Spleen (tissue), 11 donors: ENCODE data around the gene FOSB. TPM values are rescaled to one million over a fixed set of nuclear protein-coding genes. Genes with fewer than 3 reads are reported as not detected.

Experiments used
- DNase-seq: peaks from one replicate; pipeline ENCODE4 v3.0.0-alpha.2; 2020
- H3K27ac ChIP-seq, 8 donors: fragments of 200-600 bp; sonication (generic) in 7 of 8; 1 replicate in 4 of 8; 2 replicates in 4 of 8; pipeline versions ENCODE4 v1.5.0 to v1.8.0; 2016 to 2021; ENCODE audit warnings: inconsistent platforms in 4 of 8, mild to moderate bottlenecking in 4 of 8, moderate library complexity in 1 of 8
- H3K27me3 ChIP-seq, 7 donors: fragments of 200-600 bp; sonication (generic) in 6 of 7; replicated peaks in 1 of 7; 1 replicate in 4 of 7; 2 replicates in 3 of 7; pipeline versions ENCODE4 v1.5.0 to v1.8.0; 2016 to 2021; ENCODE audit warnings: inconsistent platforms in 3 of 7, mild to moderate bottlenecking in 1 of 7
- H3K36me3 ChIP-seq, 6 donors: fragments of 200-600 bp; sonication (generic) in 5 of 6; 1 replicate in 4 of 6; 2 replicates in 2 of 6; pipeline versions ENCODE4 v1.5.0 to v1.8.0; 2016 to 2021; ENCODE audit warnings: inconsistent platforms in 2 of 6
- H3K4me1 ChIP-seq, 6 donors: fragments of 200-600 bp; sonication (generic) in 5 of 6; 1 replicate in 3 of 6; 2 replicates in 3 of 6; pipeline versions ENCODE4 v1.5.0 to v1.8.0; 2016 to 2021; ENCODE audit warnings: inconsistent platforms in 3 of 6
- H3K4me3 ChIP-seq, 8 donors: fragments of 200-600 bp; sonication (generic) in 7 of 8; 1 replicate in 4 of 8; 2 replicates in 4 of 8; pipeline versions ENCODE4 v1.5.0 to v1.8.0; 2016 to 2021; ENCODE audit warnings: inconsistent platforms in 4 of 8, mild to moderate bottlenecking in 4 of 8, moderate library complexity in 2 of 8
- H3K9me3 ChIP-seq, 8 donors: fragments of 200-600 bp; sonication (generic) in 7 of 8; 1 replicate in 4 of 8; 2 replicates in 4 of 8; pipeline versions ENCODE4 v1.5.0 to v1.8.0; 2016 to 2021; ENCODE audit warnings: inconsistent platforms in 4 of 8
- POLR2A ChIP-seq, 3 donors: fragments of 450-650 bp; IDR thresholded peaks; one replicate each; pipeline ENCODE4 v1.5.1; 2017; ENCODE audit warnings: antibody characterized with exemption in 3 of 3, mild to moderate bottlenecking in 1 of 3
- POLR2AphosphoS5 ChIP-seq, 3 donors: sonication (generic); formaldehyde crosslinking; IDR thresholded peaks; one replicate each; pipeline ENCODE4 v1.5.1; 2017; ENCODE audit warnings: antibody characterized with exemption in 3 of 3
- WGBS, 5 donors: extraction: QIAGEN DNeasy Blood & Tissue Kit in 3 of 5; methylation state at CpG; one replicate each; pipeline versions ENCODE4 v1.1.5 to v1.1.7; 2013 to 2018; 5-methylcytosine and 5-hydroxymethylcytosine counted together
- intact Hi-C: fragments of 100-400 bp; cut with DNase I; formaldehyde crosslinking; loops from one replicate; pipeline ENCODE4 v1.15.0; 2023; ENCODE audit warnings: low total_unique reads
- polyA plus RNA-seq, 3 donors: library from polyadenylated mRNA; stranded (reverse); fragments of 200-250 nt; gene quantifications; one replicate each; pipeline ENCODE4 v1.2.1, GENCODE V29; 2013
- total RNA-seq, 7 donors: library from RNA; depleted of rRNA in 3 of 7; stranded (reverse); fragments of >200 nt in 3 of 7; fragmentation: NEBNext Ultra II Directional in 4 of 7; extraction: Animal tissue kit (Norgen Biotek cat#: 25700) in 4 of 7; gene quantifications; one replicate each; pipeline versions ENCODE4 v1.1.0 to v1.2.1, GENCODE V29; 2016 to 2021
- TF ChIP-seq, protein P1 (sequence below), 11 experiments: fragments of 200-600 bp in 7 of 11; fragments of 450-650 bp in 4 of 11; sonication (generic) in 4 of 11; IDR thresholded peaks in 8 of 11; conservative IDR thresholded peaks in 3 of 11; 1 replicate in 7 of 11; 2 replicates in 4 of 11; pipeline versions ENCODE4 v1.4.0 to v1.8.0; 2016 to 2021; ENCODE audit warnings: antibody characterized with exemption in 11 of 11, inconsistent platforms in 4 of 11, mild to moderate bottlenecking in 1 of 11
- donor health status: healthy with polysubstance abuse.
- donor health status: DM: no; HTN: no; CAD: no; lungs with moderate emphysema.
- donor health status: DM: no; HTN: no; CAD: no.
- donor health status: Bipolar disorder and iron deficiency.
- donor health status: healthy.
- donor health status: DM: no; HTN: no; CAD: no.
- donor health status: DM: yes; HTN: yes; CAD: no.

FOSB gene
- total and polyA plus RNA-seq, 10 donors = 0.42 to 41.7 (median 1.5) TPM

DNA sequence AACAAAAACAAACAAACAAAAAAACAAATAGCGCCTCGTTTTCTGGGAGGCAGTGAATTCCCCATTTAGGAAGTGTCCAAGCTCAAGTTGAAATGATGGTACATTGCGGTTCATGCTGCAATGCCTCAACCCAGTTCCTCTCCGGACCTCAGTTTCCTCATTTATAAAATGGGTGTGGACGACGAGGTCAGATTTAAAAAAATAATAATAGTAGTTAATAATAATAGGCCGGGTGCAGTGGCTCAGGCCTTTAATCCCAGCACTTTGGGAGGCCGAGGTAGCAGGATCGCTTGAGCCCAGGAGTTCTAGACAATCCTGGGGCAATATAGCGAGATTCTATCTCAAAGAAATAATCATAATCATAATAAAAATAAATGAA lies 28.6 kb upstream of the FOSB start:
- H3K9me3 ChIP-seq = no peaks in the 10 kb centered on the region
- peak overlapping the region; percentile 55 to 87 (median 66) for H3K4me3 ChIP-seq
- H3K27me3 ChIP-seq = no peaks in the 10 kb centered on the region
- WGBS, 5 donors = 29 to 34% (median 31%) methylated on average over 10 of the region's 10 CpGs
- intact Hi-C loops = loop anchor here (2.0 kb wide), 1 partner anchor 40 kb away; no protein-coding TSS in a partner anchor
- TF ChIP-seq POLR2A (IDR thresholded peaks at IDR 0.05) (no peak), POLR2AphosphoS5 (IDR thresholded peaks at IDR 0.05) (no peak)
- TF ChIP-seq, protein P1, sequence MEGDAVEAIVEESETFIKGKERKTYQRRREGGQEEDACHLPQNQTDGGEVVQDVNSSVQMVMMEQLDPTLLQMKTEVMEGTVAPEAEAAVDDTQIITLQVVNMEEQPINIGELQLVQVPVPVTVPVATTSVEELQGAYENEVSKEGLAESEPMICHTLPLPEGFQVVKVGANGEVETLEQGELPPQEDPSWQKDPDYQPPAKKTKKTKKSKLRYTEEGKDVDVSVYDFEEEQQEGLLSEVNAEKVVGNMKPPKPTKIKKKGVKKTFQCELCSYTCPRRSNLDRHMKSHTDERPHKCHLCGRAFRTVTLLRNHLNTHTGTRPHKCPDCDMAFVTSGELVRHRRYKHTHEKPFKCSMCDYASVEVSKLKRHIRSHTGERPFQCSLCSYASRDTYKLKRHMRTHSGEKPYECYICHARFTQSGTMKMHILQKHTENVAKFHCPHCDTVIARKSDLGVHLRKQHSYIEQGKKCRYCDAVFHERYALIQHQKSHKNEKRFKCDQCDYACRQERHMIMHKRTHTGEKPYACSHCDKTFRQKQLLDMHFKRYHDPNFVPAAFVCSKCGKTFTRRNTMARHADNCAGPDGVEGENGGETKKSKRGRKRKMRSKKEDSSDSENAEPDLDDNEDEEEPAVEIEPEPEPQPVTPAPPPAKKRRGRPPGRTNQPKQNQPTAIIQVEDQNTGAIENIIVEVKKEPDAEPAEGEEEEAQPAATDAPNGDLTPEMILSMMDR (IDR thresholded peaks at IDR 0.05 in 8 of 11, conservative IDR thresholded peaks at IDR 0.05 in 3 of 11) = no peak
- H3K36me3 ChIP-seq = no peaks in the 10 kb centered on the region
- H3K27ac ChIP-seq = peak overlapping the region; percentile 76 to 96 (median 92)
- H3K4me1 ChIP-seq = peaks cover 10 to 47% (median 39%) of the 10 kb centered on the region in 6 donors
- DNase-seq = no peak

DNA sequence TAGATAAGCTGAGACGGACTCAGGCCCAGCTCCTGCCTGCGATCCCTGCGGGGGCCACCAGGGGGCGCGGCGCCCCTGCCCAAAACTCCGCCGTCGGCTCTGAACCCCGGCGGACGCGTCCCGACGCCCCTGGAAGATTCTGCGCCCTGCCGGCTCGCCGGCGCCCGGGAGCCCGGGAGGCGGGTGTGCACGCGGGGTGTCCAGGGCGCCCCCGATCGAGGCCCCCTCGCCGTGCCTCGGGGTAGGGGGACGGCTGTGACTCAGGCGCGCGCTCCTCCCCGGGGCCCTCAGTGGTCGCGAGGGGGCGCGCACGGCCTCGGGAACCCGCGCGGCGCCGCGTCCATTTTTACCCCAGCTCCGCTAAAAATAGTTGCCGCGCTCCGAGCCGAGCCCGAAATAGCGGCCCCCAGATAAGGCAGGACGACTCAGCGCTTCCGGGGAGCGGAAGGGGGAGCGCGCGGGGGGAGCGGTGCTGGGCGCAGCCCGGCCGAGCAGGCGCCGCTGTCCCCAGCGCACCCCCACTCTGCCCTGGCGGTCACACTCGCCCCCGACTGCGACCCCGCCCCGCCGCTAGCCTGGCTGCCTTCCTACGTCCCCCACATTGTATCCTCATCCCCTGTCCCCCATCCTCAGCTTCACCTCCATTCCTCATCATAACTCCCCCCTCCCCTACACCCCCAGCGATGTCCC lies 28.1 kb upstream of the FOSB start:
- Histone ChIP-seq H3K36me3 (no peaks in the 10 kb centered on the region), H3K4me3 (peak overlapping the region; percentile 55 to 87 (median 66)), H3K27me3 (no peaks in the 10 kb centered on the region), H3K9me3 (no peaks in the 10 kb centered on the region), H3K4me1 (peaks cover 15 to 52% (median 45%) of the 10 kb centered on the region in 6 donors), H3K27ac (peak overlapping the region; percentile 76 to 96 (median 92))
- WGBS, 5 donors = 0 to 2% (median 0%) methylated on average over 41 to 78 of the region's 78 CpGs
- DNase-seq = peak; percentile 96
- intact Hi-C loops = loop anchor here (2.0 kb wide), 1 partner anchor 39 kb away; no protein-coding TSS in a partner anchor
- TF ChIP-seq, protein P1 (IDR thresholded peaks at IDR 0.05 in 8 of 11, conservative IDR thresholded peaks at IDR 0.05 in 3 of 11) = peak; percentile 95 to 100 (median 98)
- no peak for TF ChIP-seq POLR2A (IDR thresholded peaks at IDR 0.05)
- peak; percentile 55 to 80 (median 67) for TF ChIP-seq POLR2AphosphoS5 (IDR thresholded peaks at IDR 0.05)

DNA sequence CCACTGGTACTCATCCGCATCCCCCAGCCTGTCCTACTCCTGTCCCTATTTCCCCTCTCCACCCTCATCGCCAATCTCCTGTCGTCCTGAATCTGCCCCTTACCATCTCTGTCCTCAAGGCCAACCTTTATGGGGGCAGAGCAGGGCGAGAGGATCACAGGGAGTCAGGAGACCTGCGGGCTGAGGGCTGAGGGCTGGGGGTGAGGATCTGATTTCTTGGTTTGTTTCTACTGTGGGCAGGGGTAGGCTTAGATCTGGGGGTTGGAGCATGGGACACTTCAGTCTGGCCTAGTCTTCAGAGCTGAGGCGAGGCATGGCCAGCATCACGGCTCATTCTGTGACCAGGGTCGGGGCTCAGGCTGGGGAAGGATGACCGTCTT lies 27.5 kb upstream of the FOSB start:
- intact Hi-C loops = no loop called here
- Histone ChIP-seq H3K27ac (peak overlapping the region in 7 of 8 donors; percentile 90 to 96 (median 92)), H3K27me3 (no peaks in the 10 kb centered on the region), H3K9me3 (no peaks in the 10 kb centered on the region), H3K4me1 (peaks cover 20 to 57% (median 50%) of the 10 kb centered on the region in 6 donors), H3K36me3 (no peaks in the 10 kb centered on the region), H3K4me3 (peak overlapping the region in 6 of 8 donors; percentile 58 to 87 (median 72))
- DNase-seq = no peak
- TF ChIP-seq POLR2A (IDR thresholded peaks at IDR 0.05) (no peak), POLR2AphosphoS5 (IDR thresholded peaks at IDR 0.05) (no peak)
- TF ChIP-seq, protein P1 (IDR thresholded peaks at IDR 0.05 in 8 of 11, conservative IDR thresholded peaks at IDR 0.05 in 3 of 11) = no peak
- 65 to 71% (median 70%) methylated on average over 9 of the region's 9 CpGs for WGBS, 5 donors

DNA sequence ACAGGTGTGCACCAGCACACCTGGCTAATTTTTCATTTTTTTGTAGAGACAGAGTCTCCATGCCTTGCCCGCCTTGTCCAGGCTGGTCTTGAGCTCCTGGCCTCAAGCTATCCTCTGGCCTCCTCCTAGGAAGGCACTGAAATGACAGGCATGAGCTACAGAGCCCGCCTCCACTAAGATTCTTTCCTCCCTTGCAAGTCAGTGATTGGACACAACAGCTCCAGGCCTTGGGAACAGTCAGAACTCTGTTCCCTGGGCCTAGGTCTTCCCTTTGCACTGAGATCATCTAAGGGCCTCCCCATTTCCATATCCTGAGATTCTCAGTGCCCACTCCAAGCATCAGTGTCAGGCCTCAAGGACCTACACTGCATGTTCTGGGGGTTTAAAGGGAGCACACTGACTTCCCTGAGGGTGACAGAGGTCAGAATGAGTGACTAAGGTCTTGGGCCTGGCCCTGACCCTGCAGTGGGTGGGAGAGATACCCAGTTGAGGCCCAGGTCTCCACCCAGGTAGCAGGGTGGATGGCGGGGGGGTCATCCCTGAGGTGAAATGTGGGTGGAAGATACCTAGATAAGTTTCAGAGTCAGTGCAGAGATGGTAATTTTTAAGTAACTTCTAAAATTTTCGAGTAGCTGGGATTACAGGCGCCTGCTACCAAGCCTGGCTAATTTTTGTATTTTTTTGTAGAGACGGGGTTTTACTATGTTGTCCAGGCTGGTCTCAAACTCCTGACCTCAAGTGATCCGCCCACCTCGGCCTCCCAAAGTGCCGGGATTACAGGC lies 26.7 kb upstream of the FOSB start:
- 91 to 93% (median 92%) methylated on average over 9 of the region's 9 CpGs for WGBS, 5 donors
- H3K27ac ChIP-seq = peak overlapping the region in 6 of 8 donors; percentile 11 to 96 (median 91)

More for the DNA sequence above, 26.7 kb upstream of the FOSB start:
- no peaks in the 10 kb centered on the region for H3K36me3 ChIP-seq
- no peak for DNase-seq
- H3K4me1 ChIP-seq = peaks cover 20 to 65% (median 51%) of the 10 kb centered on the region in 6 donors
- H3K4me3 ChIP-seq = no peak overlapping the region
- intact Hi-C loops = no loop called here
- no peaks in the 10 kb centered on the region for H3K27me3 ChIP-seq
- TF ChIP-seq, protein P1 (IDR thresholded peaks at IDR 0.05 in 8 of 11, conservative IDR thresholded peaks at IDR 0.05 in 3 of 11) = no peak
- TF ChIP-seq POLR2AphosphoS5 (IDR thresholded peaks at IDR 0.05) (no peak), POLR2A (IDR thresholded peaks at IDR 0.05) (no peak)
- no peaks in the 10 kb centered on the region for H3K9me3 ChIP-seq
